ENCODE measurements around the gene ATMIN. TPM values are rescaled to one million over a fixed set of nuclear protein-coding genes. Genes with fewer than 3 reads are reported as not detected.

ATMIN gene
- total and polyA plus RNA-seq, 12 donors, result 7.4 to 32.0 (median 29.0) TPM

GRCh38 chr16:80996688-80997138 is 38.9 kb upstream of the ATMIN start:
- ATAC-seq (no peak), DNase-seq (no peak)
- peaks cover 0 to 26% (median 18%) of the 10 kb centered on the region in 9 donors for H3K4me1 ChIP-seq
- H3K9me3 ChIP-seq, result no peaks in the 10 kb centered on the region
- H3K27ac ChIP-seq, result peak overlapping the region in 5 of 10 donors; percentile 1 to 80 (median 11)
- H3K27me3 ChIP-seq, result no peaks in the 10 kb centered on the region
- H3K36me3 ChIP-seq, result peaks cover 0 to 20% (median 0%) of the 10 kb centered on the region in 9 donors
- intact Hi-C loops (cut with DNase I), result no loop called here
- 58 to 64% methylated on average over 4 of the region's 4 CpGs for WGBS, 2 donors
- no peak for TF ChIP-seq CTCF (IDR thresholded peaks at IDR 0.05)
- H3K4me3 ChIP-seq, result peak overlapping the region in 4 of 10 donors; percentile 23 to 45 (median 34)

GRCh38 chr16:80997139-80997798 is 38.4 kb upstream of the ATMIN start:
- DNase-seq (no peak), ATAC-seq (no peak)
- Histone ChIP-seq H3K4me3 (peak overlapping the region in 5 of 10 donors; percentile 15 to 45 (median 32)), H3K27me3 (no peaks in the 10 kb centered on the region), H3K9me3 (no peaks in the 10 kb centered on the region), H3K4me1 (peaks cover 0 to 26% (median 18%) of the 10 kb centered on the region in 9 donors), H3K27ac (peak overlapping the region in 6 of 10 donors; percentile 1 to 80 (median 10)), H3K36me3 (peaks cover 0 to 19% (median 0%) of the 10 kb centered on the region in 9 donors)
- TF ChIP-seq CTCF (IDR thresholded peaks at IDR 0.05), result no peak
- intact Hi-C loops (cut with DNase I), result no loop called here
- 36 to 50% methylated on average over 9 of the region's 9 CpGs for WGBS, 2 donors

- Histone ChIP-seq H3K4me3 (peak overlapping the region in 2 of 10 donors; percentile 32 to 45), H3K27me3 (no peaks in the 10 kb centered on the region), H3K4me1 (peaks cover 0 to 32% (median 20%) of the 10 kb centered on the region in 9 donors), H3K36me3 (peaks cover 0 to 19% (median 0%) of the 10 kb centered on the region in 9 donors), H3K9me3 (no peaks in the 10 kb centered on the region), H3K27ac (peak overlapping the region in 4 of 10 donors; percentile 6 to 80 (median 12))
- intact Hi-C loops (cut with DNase I), result no loop called here
- DNase-seq (no peak), ATAC-seq (peak in 1 of 8 donors; percentile 8)
- no peak for TF ChIP-seq CTCF (IDR thresholded peaks at IDR 0.05)
- WGBS, 2 donors, result 91 to 96% methylated on average over 7 of the region's 7 CpGs
These were observed 37.5 kb upstream of the ATMIN start for GRCh38 chr16:80997964-80998620.

GRCh38 chr16:81000873-81001272 is 34.8 kb upstream of the ATMIN start:
- no peak overlapping the region for H3K27ac ChIP-seq
- no peak for TF ChIP-seq CTCF (IDR thresholded peaks at IDR 0.05)
- no peak for DNase-seq
- no peaks in the 10 kb centered on the region for H3K9me3 ChIP-seq
- intact Hi-C loops (cut with DNase I), result loop anchor here in 2 of 10 donors (10.0 kb wide), 1 partner anchor 734 kb away; no protein-coding TSS in a partner anchor
- peaks cover 2 to 60% (median 41%) of the 10 kb centered on the region in 9 donors for H3K4me1 ChIP-seq
- H3K4me3 ChIP-seq, result no peak overlapping the region
- H3K36me3 ChIP-seq, result peaks cover 0 to 4% (median 0%) of the 10 kb centered on the region in 9 donors
- 96 to 97% methylated on average over 3 of the region's 3 CpGs for WGBS, 2 donors
- ATAC-seq, result no peak
- no peaks in the 10 kb centered on the region for H3K27me3 ChIP-seq

Measured in heart right ventricle (tissue), 16 donors.